Left lung (tissue), 10 donors: ENCODE data around the gene STXBP4. TPM values are rescaled to one million over a fixed set of nuclear protein-coding genes. Genes with fewer than 3 reads are reported as not detected.

ENCODE experiments used
- ATAC-seq: fragments of 200-7000 bp; cut with Tn5 transposase; one replicate; pipeline ENCODE4 v1.9.1; 2020; ENCODE audit warnings: moderate library complexity
- DNase-seq, 4 donors: peaks; one replicate each; pipeline ENCODE4 v3.0.0-alpha.2; 2013 to 2020
- H3K27ac ChIP-seq, 2 donors: fragments of 200-600 bp; sonication (generic) in 1 of 2; one replicate each; pipeline versions ENCODE4 v1.5.0 to v1.8.0; 2020 to 2021
- H3K27me3 ChIP-seq, 2 donors: fragments of 200-600 bp; sonication (generic) in 1 of 2; one replicate each; pipeline versions ENCODE4 v1.5.0 to v1.8.0; 2020 to 2021
- H3K36me3 ChIP-seq, 2 donors: fragments of 200-600 bp; sonication (generic) in 1 of 2; one replicate each; pipeline versions ENCODE4 v1.5.0 to v1.8.0; 2020 to 2021
- H3K4me1 ChIP-seq, 2 donors: fragments of 200-600 bp; one replicate each; pipeline ENCODE4 v1.8.0; 2021
- H3K4me3 ChIP-seq, 2 donors: fragments of 200-600 bp; sonication (generic) in 1 of 2; one replicate each; pipeline versions ENCODE4 v1.5.0 to v1.8.0; 2020 to 2021; ENCODE audit warnings: mild to moderate bottlenecking in 1 of 2
- H3K9me3 ChIP-seq, 2 donors: fragments of 200-600 bp; sonication (generic) in 1 of 2; one replicate each; pipeline versions ENCODE4 v1.5.0 to v1.8.0; 2020 to 2021
- intact Hi-C, 2 donors: fragments of 100-400 bp; cut with DNase I; formaldehyde crosslinking; loops; one replicate each; pipeline versions ENCODE4 v1.11.2 to v1.14.2; 2022
- polyA plus RNA-seq, 6 donors: library from polyadenylated mRNA; unstranded; fragments of 120-200 nt; gene quantifications; one replicate each; pipeline ENCODE4 v1.2.1, GENCODE V29; 2013; ENCODE audit not compliant: insufficient read length in 6 of 6
- total RNA-seq, 2 donors: library from RNA; stranded (reverse); fragmentation: NEBNext Ultra II Directional; extraction: Animal tissue kit (Norgen Biotek cat#: 25700); gene quantifications; one replicate each; pipeline ENCODE4 v1.2.1, GENCODE V29; 2021
- TF ChIP-seq, protein P1 (sequence below), 2 donors: fragments of 200-600 bp; sonication (generic) in 1 of 2; IDR thresholded peaks; one replicate each; pipeline versions ENCODE4 v1.5.0 to v1.8.0; 2021; ENCODE audit warnings: antibody characterized with exemption in 2 of 2
- donor health status: DM: no; HTN: yes; CAD: no.
- donor health status: DM: no; HTN: no; CAD: no.

Gene STXBP4
- total and polyA plus RNA-seq, 8 donors, result 12.7 to 22.0 (median 15.5) TPM

DNA sequence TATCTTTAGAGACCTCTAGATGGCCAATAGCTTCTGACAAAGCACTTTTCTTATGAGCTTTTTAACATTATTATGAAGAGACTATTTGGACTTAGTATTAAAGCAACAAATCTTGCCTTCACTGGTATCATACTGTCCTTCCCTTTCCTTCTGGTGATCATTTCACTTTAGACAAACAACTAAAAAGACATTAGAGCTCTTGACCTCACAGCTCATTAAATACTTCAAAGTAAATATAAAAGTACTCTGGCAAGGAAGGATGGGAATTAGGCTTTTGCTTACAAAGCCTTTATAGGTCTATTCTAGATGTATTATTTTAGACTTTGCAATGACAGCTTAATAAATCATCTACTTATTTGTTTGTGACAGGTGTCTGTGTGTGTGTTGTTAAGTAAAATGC is 11.1 kb downstream of the STXBP4 start:
- Histone ChIP-seq H3K9me3 (peaks cover 0 to 12% of the 10 kb centered on the region in 2 donors), H3K27ac (no peak overlapping the region), H3K4me1 (peaks cover 0 to 4% of the 10 kb centered on the region in 2 donors), H3K4me3 (no peak overlapping the region), H3K27me3 (no peaks in the 10 kb centered on the region), H3K36me3 (no peaks in the 10 kb centered on the region)
- intact Hi-C loops, result no loop called here
- TF ChIP-seq, protein P1, sequence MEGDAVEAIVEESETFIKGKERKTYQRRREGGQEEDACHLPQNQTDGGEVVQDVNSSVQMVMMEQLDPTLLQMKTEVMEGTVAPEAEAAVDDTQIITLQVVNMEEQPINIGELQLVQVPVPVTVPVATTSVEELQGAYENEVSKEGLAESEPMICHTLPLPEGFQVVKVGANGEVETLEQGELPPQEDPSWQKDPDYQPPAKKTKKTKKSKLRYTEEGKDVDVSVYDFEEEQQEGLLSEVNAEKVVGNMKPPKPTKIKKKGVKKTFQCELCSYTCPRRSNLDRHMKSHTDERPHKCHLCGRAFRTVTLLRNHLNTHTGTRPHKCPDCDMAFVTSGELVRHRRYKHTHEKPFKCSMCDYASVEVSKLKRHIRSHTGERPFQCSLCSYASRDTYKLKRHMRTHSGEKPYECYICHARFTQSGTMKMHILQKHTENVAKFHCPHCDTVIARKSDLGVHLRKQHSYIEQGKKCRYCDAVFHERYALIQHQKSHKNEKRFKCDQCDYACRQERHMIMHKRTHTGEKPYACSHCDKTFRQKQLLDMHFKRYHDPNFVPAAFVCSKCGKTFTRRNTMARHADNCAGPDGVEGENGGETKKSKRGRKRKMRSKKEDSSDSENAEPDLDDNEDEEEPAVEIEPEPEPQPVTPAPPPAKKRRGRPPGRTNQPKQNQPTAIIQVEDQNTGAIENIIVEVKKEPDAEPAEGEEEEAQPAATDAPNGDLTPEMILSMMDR (IDR thresholded peaks at IDR 0.05), result no peak
- ATAC-seq (no peak), DNase-seq (peak in 1 of 4 donors; percentile 23)

DNA sequence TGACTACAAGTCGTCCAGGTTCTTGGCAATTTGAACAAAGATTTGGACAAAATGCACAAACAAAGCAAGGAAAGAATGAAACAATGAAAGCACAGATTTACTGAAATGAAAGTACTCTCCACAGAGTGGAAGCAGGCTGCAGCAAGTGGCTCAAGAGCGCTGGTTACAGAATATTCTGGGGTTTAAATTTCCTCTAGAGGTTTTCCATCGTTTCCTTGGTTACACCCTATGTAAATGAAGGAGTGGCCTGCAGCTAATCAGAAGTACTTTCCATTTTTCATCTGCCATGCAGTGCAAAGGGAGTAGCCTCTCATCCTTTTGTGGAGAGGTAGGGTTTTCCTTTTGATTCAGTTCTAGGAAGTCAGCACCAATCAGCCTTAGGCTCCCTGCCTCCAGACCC is 11.8 kb downstream of the STXBP4 start:
- ATAC-seq, result no peak
- no peak for DNase-seq
- H3K36me3 ChIP-seq, result no peaks in the 10 kb centered on the region
- H3K27me3 ChIP-seq, result no peaks in the 10 kb centered on the region
- H3K4me3 ChIP-seq, result no peak overlapping the region
- peaks cover 0 to 4% of the 10 kb centered on the region in 2 donors for H3K4me1 ChIP-seq
- intact Hi-C loops, result no loop called here
- peaks cover 0 to 12% of the 10 kb centered on the region in 2 donors for H3K9me3 ChIP-seq
- H3K27ac ChIP-seq, result no peak overlapping the region
- TF ChIP-seq, protein P1 (IDR thresholded peaks at IDR 0.05), result no peak

DNA sequence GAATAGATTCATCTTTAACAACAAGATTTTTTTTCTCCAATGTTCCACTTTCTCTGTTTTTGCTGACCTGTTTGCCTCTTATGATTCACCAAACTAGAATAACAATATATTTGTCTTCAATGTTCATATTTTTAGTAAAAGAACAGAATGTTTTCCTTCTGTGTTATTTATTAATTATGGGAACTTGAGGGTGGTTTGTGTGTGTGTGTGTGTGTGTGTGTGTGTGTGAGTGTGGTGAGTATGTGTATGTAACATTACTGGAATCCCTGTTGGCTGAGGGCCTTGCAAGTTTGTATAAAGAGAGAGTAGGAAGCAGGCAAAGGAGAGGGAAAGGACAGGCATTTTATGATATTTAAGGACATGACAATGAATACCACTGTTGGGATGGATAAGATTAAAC is 13.8 kb downstream of the STXBP4 start:
- H3K4me3 ChIP-seq, result no peak overlapping the region
- intact Hi-C loops, result no loop called here
- ATAC-seq, result peak; percentile 43
- H3K9me3 ChIP-seq, result peaks cover 0 to 12% of the 10 kb centered on the region in 2 donors
- no peak for DNase-seq
- H3K4me1 ChIP-seq, result peaks cover 0 to 4% of the 10 kb centered on the region in 2 donors
- H3K27me3 ChIP-seq, result no peaks in the 10 kb centered on the region
- H3K36me3 ChIP-seq, result no peaks in the 10 kb centered on the region
- TF ChIP-seq, protein P1 (IDR thresholded peaks at IDR 0.05), result no peak
- H3K27ac ChIP-seq, result peak overlapping the region in 1 of 2 donors; percentile 50

DNA sequence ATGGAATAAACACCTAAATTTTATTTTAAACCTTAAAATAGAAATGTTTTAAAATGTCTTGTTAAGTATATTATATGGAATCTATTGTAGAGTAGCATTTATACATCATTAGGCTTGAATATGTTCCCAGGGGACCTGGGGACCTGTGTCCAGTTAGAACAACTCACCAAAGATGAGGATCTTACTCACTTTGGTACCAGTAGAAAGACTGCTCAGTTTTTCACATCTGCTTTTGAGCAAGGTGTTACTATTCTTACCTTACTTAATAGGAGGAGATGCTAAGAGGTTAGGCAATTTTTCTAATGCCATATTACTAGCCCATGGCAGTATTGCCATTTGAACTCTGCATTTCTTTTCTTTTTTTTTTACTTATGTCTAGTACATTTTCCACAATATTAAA is 14.7 kb downstream of the STXBP4 start:
- intact Hi-C loops, result no loop called here
- H3K36me3 ChIP-seq, result no peaks in the 10 kb centered on the region
- H3K9me3 ChIP-seq, result peaks cover 0 to 12% of the 10 kb centered on the region in 2 donors
- no peak for ATAC-seq
- peaks cover 0 to 4% of the 10 kb centered on the region in 2 donors for H3K4me1 ChIP-seq
- H3K27me3 ChIP-seq, result no peaks in the 10 kb centered on the region
- DNase-seq, result no peak
- TF ChIP-seq, protein P1 (IDR thresholded peaks at IDR 0.05), result no peak
- H3K4me3 ChIP-seq, result no peak overlapping the region
- H3K27ac ChIP-seq, result peak overlapping the region in 1 of 2 donors; percentile 50

DNA sequence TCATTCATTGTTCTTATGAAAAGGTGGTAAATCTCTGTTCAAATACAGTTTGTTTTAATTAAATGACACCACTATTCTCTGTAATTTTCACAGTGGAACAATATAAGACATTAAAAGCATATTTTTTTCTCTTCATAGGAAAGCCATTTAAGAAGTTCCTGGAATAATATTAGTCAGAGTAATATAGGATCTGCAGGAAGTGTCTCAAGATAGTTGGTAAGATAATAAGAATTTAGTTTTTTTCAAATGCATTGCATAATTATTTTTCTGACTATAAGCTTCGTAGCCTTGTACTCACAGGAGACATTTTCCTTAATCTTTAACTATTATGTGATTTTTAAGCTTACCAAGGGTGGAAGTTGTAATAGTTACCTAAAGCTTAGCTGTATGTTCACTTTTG is 16.9 kb downstream of the STXBP4 start:
- Histone ChIP-seq H3K27ac (no peak overlapping the region), H3K4me1 (no peaks in the 10 kb centered on the region), H3K4me3 (no peak overlapping the region), H3K27me3 (no peaks in the 10 kb centered on the region), H3K9me3 (peaks cover 0 to 5% of the 10 kb centered on the region in 2 donors), H3K36me3 (no peaks in the 10 kb centered on the region)
- intact Hi-C loops, result no loop called here
- no peak for DNase-seq
- ATAC-seq, result no peak
- TF ChIP-seq, protein P1 (IDR thresholded peaks at IDR 0.05), result no peak
